Left ventricle myocardium superior (tissue), 1 donor: Measurements from ENCODE around the gene PEX1. TPM values are rescaled to one million over a fixed set of nuclear protein-coding genes. Genes with fewer than 3 reads are reported as not detected.
A peak's percentile ranks its signal among the peaks of the same experiment; 100 is the strongest.
"Not testable (repeated sequence)": the region's sequence is repeated elsewhere in the genome, so short reads cannot be mapped to it uniquely, and the experiment has no call there.

Experiments
- ATAC-seq: fragments of 200-7000 bp; cut with Tn5 transposase; one replicate; pipeline ENCODE4 v1.9.1; 2020; ENCODE audit warnings: mild to moderate bottlenecking, moderate library complexity
- DNase-seq: peaks from one replicate; pipeline ENCODE4 v3.0.0-alpha.2; 2020
- intact Hi-C: fragments of 100-400 bp; cut with micrococcal nuclease; formaldehyde crosslinking; loops from one replicate; pipeline ENCODE4 v1.11.0; 2022
- long read RNA-seq: library from polyadenylated mRNA; unstranded; transcript quantifications from one replicate; pipeline ENCODE4 v2.0.0, GENCODE V29; 2021
- total RNA-seq: library from RNA; stranded (reverse); fragmentation: NEBNext Ultra II Directional; extraction: Animal tissue kit (Norgen Biotek cat#: 25700); gene quantifications from one replicate; pipeline ENCODE4 v1.2.1, GENCODE V29; 2021
- donor health status: DM: no; HTN: yes; CAD: no; lungs with severe emphysema.

Gene PEX1
- 15.0 TPM for total RNA-seq
- long read RNA-seq, full-length matches to known transcripts = 35 of 43 reads
- long read RNA-seq, partial matches to known transcripts = 3 of 43 reads
- long read RNA-seq, other reads (novel, unspliced or antisense) = 5 of 43 reads

DNA sequence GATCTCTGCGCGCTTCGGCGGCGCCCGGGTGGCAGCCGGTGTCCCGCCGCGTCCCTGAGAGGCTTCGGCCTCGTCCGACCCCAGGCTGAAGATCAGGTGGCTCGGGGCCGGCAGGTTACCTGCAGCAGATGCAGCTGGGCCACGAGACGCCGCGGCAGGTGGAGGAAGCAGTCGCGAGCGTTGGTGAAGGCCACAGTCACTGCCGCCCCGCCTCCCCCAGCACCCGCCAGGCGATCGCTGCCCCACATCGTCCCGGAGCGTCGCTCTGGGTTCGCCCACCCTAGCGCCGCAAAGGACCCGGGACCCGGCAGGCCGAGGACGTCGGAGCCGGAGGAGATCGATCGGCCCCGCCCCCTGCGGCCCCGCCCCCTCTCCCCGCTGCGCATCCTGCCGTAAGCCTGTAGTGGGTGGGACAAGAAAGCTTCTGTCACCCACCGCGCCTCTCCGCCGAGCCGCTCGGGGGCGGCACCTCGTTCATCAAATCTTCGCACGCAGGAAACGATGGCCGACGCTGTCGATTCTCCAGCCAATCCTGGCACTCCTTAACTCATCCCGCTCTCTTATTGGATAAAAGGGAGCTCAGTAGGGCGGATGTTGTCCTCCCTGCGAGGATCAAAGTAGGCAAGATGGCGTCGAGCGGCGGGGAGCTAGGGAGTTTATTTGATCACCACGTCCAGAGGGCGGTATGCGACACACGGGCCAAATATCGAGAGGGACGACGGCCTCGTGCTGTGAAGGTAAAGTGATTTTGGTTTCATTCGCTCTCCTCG, at the start of gene PEX1, which contains the start of gene RBM48:
PEX1 (minus strand) TSS at position 333 of the 770 bp plus-strand sequence; CDS start at position 248, 85 bp downstream.
RBM48 (plus strand) TSS at position 608 of the 770 bp plus-strand sequence; CDS start at position 627, 19 bp downstream.
- DNase-seq (peak; percentile 96), ATAC-seq (peak; percentile 99)
- intact Hi-C loops = no loop called here

DNA sequence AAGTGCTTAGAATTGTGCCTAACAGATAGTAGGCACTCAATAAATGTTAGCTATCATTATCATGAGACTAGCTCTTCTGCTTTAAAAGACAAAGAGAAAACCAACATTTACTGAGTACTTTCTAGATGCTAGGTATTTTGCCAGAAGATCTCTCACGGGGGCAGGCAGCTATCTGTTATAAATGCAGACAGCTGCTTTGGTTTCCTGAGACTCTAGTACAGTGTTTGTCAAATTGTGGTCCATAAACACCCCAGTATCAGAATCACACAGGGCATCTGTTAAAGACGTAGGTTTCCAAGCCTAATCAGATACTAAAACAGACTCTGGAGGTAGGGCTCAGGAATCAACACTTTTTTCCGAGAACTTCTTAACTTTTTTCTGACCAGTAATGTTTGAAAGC, 48.0 kb upstream of the PEX1 start:
- DNase-seq (no peak), ATAC-seq (no peak)
- intact Hi-C loops = no loop called here

DNA sequence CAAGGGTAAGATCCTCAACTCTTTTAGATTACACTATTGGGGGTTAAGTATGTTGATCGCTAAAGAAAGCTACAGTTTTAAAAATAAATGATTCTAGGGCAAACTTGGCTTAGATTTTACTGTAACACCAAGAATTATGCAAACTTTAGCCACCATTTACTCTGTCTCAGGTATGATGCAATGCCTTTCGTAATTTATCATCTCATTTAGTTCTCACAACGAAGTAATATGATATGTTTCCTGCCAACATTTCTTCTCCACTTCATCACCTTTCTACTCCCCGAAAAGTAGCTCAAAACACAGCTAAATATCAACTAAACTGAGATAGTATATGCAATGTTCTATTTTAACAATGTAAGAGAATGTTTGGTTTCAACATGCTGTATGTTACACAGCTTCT, 40.8 kb upstream of the PEX1 start:
- DNase-seq (no peak), ATAC-seq (no peak)
- intact Hi-C loops = no loop called here

DNA sequence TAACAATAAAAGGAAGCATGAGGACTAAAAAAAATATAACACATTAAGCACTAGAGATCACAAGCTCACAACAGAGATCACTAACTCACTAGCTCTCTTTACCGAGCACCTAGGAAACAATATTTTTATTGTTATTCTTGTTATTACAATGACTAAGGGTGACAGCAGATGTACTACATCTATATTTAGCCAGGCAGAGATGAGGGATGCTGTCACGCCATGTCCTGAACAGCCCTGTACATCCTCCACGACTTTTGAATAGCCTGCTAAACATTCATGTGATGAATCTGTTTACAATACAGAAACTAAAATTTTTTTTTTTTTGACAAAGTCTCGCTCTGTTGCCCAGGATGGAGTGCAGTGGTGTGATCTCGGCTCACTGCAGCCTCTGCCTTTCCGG, 39.1 kb upstream of the PEX1 start:
- intact Hi-C loops = no loop called here

DNA sequence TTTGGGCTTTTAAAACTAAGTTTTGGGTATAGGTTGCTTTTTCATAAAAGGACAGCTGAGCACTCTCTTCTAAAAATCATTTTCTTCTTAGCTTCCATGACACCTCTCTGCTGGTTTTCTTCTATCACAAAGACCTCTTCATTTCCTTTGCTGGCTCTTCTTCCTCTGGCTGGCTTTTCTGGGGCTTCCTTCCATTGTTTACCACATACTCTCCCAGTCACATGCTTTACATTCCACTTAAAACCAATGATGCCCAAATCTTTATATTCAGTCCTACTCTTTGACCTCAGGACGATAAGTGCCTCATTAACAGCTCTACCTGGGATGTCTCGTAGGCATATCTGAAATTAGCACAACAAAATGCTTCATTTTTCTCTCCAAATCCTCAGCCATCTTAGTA, 35.0 kb upstream of the PEX1 start:
- intact Hi-C loops = no loop called here
- no peak for ATAC-seq
- no peak for DNase-seq

More for the DNA sequence above, 39.1 kb upstream of the PEX1 start:
- ATAC-seq (no peak), DNase-seq (no peak)

DNA sequence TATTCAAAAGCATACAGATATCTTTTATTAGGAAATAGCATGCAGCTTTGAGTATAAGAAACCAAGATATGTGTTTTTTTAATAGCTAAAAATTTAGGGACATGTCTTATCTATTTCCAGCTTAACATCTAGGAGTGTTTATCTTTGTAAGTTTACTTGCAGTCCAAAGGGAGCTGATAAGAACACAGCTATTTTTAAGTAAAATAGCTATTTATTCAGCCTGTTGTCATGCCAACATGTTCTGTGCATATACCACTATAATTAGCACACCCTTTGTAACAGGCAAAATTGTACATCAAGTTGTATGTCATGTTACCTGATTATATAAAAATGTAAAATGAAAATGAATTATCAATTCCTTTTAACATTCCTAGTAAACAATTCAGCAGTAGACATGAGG, 32.3 kb upstream of the PEX1 start:
- intact Hi-C loops = no loop called here
- DNase-seq = no peak
- no peak for ATAC-seq

DNA sequence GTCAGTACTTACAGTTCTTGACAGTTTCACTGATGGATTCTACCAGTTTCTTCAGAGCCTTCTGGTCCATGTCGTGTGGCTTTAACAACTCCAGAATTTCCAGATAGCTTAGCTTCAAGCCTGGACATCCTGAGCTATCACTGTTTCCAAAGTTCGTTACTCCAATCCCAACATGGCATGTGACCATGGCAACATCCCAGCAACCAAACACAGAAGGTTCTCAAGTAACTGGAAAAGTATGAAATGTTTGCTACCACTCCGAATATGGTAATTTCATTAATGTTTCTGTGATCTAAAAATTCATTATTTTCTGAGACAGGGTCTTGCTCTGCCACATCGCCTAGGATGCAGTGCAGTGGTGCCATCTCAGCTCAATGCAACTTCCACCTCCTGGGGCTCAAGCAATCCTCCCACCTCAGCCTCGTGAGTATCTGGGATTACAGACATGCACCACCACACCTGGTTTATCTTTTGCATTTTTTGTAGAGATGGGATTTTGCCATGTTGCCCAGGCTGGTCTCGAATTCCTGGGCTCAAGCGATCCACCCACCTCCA, 29.6 kb upstream of the PEX1 start:
- DNase-seq (no peak), ATAC-seq (no peak)
- intact Hi-C loops = no loop called here

DNA sequence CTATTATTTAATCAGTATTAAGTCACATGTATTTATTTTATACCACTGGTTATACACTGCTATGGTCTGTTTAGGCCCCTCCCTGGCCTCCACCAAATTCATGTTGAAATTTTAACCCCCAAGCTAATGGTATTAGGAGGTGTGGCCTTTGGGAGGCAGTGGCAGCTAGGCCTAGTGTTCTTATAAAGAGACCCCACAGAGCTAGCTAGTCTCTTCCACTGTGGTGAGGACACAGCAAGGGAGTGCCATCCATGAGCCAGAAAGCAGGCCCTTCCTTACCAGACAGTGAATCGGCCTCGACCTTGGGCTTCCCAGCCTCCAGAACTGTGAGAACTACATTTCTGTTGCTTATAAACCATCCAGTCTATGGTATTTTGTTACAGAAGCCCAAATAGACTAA, 28.9 kb upstream of the PEX1 start:
- intact Hi-C loops = no loop called here
- no peak for DNase-seq
- ATAC-seq = no peak

DNA sequence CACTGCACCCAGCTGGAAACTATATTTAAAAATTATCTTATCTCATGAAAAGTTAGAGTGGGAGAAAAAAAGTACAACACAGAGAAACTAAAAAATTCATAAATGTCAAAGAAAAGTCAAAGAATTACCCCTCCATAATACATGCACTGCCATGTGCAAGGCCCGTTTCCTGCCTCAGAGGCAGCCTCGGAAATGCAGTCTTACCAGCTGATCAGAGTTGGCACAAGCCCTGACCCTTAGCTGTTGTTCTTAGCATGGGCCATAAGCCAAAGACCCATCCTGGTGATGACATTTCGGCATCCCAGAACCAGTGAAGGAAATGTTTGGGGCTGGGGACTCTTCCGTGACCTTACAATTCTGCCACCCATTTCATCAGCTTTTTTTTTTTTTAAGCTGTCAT, 21.9 kb upstream of the PEX1 start:
- DNase-seq (no peak), ATAC-seq (peak; percentile 75)
- intact Hi-C loops = no loop called here

DNA sequence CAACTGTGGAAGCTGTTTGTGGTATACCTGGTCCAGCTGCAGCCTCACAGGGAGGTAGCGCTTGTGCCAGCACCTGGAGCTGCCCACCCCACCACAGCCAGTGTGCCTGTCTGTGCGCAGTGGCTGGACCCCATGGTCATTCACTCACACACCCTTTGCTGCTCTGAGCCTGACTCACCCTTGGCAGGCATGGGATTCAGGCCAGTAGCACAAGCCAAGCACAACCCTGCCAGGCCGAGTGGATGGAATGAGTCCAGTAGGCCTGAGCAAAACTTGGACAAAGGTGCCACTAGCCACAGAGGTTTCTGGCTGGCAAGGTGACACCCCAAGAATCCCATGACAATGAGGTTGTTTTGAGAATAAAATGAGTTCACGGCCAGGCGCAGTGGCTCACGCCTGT, 19.3 kb upstream of the PEX1 start:
- intact Hi-C loops = no loop called here
- ATAC-seq (peak; percentile 94), DNase-seq (peak; percentile 73)

DNA sequence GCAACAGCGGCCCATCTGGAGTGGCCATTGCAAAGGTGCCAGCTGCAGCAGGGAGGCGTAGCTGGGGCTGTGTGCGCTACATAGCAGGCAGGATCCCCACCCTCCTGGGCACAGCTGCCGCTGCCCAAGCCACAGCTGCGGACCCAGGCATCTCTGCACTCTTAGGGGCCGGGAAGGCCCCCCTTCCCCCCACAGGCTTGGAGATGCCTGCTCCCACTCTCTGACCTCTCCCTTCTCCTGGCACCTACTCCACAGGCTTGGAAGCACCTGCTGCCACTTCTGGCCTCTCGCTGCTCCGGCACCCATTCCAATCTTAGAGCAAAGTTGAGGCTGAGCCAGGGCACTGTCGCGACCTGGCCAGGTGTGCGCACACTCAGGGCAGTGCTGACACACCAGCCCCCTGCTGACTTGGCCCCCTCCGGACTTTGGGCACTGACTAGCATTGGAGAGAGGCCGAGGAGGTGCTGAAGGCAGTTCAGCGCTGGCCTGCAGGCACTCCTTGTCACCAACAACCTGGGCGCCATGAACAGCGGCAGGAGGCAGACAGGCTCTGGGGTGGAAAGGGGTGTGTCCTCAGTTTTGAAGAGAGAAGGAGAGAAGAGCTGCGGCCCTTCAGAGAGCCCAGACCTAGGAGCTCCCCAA, 18.7 kb upstream of the PEX1 start:
- ATAC-seq (peak; percentile 21), DNase-seq (no peak)
- intact Hi-C loops = no loop called here

DNA sequence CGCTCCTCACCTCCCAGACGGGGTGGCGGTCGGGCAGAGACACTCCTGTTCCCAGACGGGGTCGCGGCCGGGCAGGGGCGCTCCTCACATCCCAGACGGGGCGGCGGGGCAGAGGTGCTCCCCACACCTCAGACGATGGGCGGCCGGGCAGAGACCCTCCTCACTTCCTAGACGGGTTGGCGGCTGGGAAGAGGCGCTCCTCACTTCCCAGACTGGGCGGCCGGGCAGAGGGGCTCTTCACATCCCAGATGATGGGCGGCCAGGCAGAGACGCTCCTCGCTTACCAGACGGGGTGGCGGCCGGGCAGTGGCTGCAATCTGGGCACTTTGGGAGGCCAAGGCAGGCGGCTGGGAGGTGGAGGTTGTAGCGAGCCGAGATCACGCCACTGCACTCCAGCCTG, 16.8 kb upstream of the PEX1 start:
- ATAC-seq, intact Hi-C loops, DNase-seq: not testable (repeated sequence)

DNA sequence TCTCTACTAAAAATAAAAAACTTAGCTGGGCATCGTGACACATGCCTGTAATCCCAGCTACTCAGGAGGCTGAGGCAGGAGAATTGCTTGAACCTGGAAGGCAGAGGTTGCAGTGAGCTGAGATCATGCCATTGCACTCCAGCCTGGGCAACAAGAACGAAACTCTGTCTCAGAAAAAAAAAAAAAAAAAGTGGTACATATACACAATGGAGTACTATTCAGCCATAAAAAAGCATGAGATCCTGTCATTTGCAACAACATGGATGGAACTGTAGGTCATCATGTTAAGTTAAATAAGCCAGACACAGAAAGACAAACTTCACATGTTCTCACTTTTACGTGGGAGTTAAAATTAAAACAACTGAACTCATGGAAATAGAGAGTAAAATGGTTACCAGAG, 15.2 kb upstream of the PEX1 start:
- DNase-seq, ATAC-seq, intact Hi-C loops: not testable (repeated sequence)

DNA sequence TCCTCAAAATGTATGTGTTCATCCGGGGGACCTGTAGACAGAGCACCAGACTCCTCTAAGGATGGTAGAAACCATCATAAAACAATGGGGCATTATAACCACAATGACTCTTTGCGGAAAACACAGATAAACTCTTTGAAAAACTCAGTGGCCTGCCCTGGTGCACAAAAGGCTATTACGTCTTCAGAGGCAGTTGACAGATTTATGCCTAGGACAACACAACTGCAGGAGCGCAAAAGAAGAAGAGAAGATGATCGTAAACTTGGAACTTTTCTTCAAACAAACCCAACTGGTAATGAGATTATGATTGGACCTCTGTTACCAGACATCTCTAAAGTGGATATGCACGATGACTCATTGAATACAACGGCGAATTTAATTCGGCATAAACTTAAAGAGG, 6.3 kb upstream of the PEX1 start:
- intact Hi-C loops = no loop called here
- no peak for DNase-seq
- ATAC-seq = no peak

DNA sequence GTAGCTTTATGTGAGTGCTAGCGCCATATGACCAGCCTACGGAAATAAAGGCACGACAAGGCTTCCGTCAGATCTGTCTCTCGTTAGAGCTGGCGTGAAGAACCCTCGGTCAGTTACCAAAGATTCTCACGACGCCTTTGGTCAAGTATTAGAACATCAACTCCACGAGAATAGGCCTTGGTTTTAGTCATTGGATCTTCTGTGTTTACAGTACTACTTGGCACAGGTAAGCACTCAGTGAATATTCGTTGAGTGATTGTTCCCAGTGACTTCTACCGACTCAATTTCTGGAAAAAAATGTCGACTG, 591 bp upstream of the PEX1 start:
- no peak for DNase-seq
- intact Hi-C loops = no loop called here
- ATAC-seq = no peak

DNA sequence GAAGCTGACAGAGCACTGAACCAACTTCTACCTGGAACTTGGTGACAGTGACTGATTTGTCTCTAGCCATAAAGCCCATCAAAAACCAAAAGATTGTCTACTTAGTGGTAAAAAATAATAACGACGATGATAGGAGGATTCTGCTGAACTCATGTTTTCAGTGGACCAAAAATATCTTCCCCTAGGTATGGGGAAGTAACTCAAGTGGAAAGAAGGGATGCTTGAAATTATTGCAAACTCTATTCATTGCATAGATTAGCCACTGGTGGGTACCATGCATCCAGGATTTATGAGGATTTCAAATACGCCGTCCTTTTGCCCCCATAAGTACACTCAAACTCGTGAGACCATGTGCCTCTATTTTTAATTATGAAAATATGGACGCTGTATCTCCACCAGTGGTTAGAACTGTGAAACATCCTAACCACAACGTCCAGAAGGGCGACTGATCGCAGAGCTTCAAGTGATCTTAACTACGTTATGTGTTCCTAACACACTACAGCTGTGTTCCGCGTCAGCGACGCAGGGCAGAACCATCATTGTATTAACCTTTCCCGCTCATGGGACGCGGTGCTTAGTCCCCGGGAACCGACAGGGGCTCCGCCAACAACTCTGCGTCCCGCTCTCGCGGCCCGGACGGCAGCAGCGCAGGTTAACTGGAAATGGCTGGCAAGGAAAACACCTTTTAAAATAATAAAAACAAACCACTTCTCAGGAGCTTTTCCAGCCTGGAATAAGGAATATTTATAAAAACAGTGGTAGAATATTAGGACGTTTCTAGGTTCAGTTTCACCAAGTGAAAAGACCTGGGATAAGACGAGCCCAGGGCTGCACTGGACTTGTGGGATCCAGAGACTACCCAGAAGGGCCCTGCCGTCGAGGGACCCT, 776 bp downstream of the PEX1 start:
- ATAC-seq = peak; percentile 61
- intact Hi-C loops = no loop called here
- peak; percentile 55 for DNase-seq

DNA sequence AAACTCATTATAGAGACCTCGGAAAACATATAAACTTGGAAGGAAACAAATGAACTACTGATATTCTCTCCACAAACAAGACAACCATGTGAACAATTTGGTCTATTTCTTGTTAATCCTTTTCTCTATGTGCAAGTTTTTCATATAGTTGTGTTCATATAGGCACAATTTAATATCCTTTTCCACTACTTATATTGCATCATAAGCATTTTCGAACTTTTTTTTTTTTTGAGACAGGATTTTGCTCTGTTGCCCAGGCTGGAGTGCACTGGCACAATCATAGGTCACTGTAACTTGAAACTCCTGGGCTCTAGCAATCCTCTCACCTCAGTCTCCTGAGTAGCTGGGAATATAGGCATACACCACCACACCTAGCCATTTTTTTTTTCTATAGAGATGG, 5.2 kb downstream of the PEX1 start:
- intact Hi-C loops = no loop called here
- no peak for ATAC-seq
- DNase-seq = no peak

DNA sequence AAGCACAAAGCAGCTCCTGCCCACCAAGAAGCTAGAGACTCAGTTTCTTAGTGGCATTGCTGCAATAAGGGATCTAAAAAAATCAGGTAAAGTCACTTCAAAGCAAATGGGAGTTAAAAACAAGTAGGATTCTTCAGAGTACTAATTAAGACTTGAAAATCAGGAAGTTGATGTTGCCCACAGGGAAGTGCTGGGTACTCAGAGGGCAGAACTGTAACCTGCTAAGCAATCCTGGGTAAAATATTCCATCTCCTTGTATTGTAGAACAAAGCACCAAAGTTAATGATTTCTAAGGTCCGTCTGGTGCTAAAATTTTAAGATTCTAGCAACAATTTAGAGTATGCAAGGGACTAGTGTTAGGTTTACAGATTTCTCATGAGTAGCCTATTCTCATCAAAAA, 8.3 kb downstream of the PEX1 start:
- intact Hi-C loops = no loop called here
- no peak for DNase-seq
- ATAC-seq = no peak

DNA sequence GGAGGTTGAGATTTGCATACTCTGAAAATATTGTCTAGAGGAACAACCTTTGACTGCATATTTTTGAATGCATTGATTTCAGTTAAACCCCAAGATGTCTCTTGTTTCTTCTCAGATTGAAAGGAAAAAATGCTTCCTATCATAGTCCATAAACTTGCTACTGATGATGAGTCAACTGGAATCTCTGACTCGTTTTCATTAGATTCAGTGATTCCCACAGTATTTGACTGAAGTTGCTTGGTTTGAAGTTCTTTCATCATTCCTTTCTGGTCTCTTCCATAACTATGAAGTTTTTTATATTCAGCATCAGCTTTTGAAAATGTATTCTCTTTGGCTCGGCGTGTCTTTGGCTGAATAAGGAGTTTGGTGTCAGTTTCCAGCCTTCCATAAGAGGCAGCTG, 10.7 kb downstream of the PEX1 start:
- ATAC-seq = no peak
- intact Hi-C loops = no loop called here
- no peak for DNase-seq
